Measurements from ENCODE around the gene CFAP46. TPM values are rescaled to one million over a fixed set of nuclear protein-coding genes. Genes with fewer than 3 reads are reported as not detected.

Gene CFAP46
- total RNA-seq, 1 donor from 2014 or later: 1.3 TPM

DNA sequence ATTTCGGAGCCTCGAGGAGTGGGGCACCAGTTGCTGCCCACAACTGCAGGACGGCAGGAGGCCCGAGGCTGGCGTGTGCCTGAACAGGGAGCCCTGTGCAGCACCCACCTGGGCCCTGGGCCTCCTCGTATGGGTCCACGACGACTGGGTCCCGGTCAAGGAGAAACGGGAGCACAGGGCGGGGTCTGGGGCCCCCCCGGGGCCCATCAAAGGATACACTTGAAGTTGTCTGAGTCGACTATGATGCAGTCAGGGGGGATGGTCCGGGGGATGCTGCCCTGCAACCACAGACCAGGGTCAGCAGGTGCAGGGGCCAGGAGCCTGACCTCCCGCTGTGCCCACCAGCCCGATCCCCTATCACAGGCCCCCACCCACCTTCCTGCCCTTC, 127.9 kb downstream of the CFAP46 start:
- Histone ChIP-seq H3K9me3 (ENCODE audit: insufficient read depth, low read depth, low read length) (no peaks in the 10 kb centered on the region), H2AFZ (ENCODE audit: low read depth, low read length) (no peak overlapping the region), H3K9ac (ENCODE audit: low read length) (no peak overlapping the region), H3K4me3 (ENCODE audit: insufficient read depth, low read depth, low read length) (no peak overlapping the region), H3K27ac (ENCODE audit: low read depth, low read length) (no peak overlapping the region), H3K79me2 (ENCODE audit: insufficient read depth, low read length) (no peaks in the 10 kb centered on the region), H3K36me3 (ENCODE audit: insufficient read depth, low read length) (no peaks in the 10 kb centered on the region), H3K4me2 (ENCODE audit: low read length) (no peak overlapping the region), H4K20me1 (ENCODE audit: insufficient read depth, low read length) (no peaks in the 10 kb centered on the region), H3K4me1 (ENCODE audit: insufficient read depth, low read length) (no peaks in the 10 kb centered on the region), H3K27me3 (ENCODE audit: insufficient read depth, low read length) (peaks cover 5% of the 10 kb centered on the region)
- DNase-seq (ENCODE audit: low read depth) (no peak), FAIRE-seq (no peak)
- Mint-ChIP-seq H3K36me3 (ENCODE audit: low read depth, unreplicated experiment) (no peaks in the 10 kb centered on the region), H3K4me1 (ENCODE audit: low read depth, unreplicated experiment) (no peaks in the 10 kb centered on the region), H3K4me3 (ENCODE audit: unreplicated experiment) (no peak overlapping the region), H3K9me3 (ENCODE audit: unreplicated experiment) (peaks cover 3% of the 10 kb centered on the region), H3K27me3 (ENCODE audit: low read depth, unreplicated experiment) (peaks cover 41% of the 10 kb centered on the region), H3K27ac (ENCODE audit: unreplicated experiment) (no peak overlapping the region)
- TF ChIP-seq, protein P1, sequence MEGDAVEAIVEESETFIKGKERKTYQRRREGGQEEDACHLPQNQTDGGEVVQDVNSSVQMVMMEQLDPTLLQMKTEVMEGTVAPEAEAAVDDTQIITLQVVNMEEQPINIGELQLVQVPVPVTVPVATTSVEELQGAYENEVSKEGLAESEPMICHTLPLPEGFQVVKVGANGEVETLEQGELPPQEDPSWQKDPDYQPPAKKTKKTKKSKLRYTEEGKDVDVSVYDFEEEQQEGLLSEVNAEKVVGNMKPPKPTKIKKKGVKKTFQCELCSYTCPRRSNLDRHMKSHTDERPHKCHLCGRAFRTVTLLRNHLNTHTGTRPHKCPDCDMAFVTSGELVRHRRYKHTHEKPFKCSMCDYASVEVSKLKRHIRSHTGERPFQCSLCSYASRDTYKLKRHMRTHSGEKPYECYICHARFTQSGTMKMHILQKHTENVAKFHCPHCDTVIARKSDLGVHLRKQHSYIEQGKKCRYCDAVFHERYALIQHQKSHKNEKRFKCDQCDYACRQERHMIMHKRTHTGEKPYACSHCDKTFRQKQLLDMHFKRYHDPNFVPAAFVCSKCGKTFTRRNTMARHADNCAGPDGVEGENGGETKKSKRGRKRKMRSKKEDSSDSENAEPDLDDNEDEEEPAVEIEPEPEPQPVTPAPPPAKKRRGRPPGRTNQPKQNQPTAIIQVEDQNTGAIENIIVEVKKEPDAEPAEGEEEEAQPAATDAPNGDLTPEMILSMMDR (IDR thresholded peaks at IDR 0.05; ENCODE audit: insufficient read depth, low read depth, low read length): no peak
- no peak for TF ChIP-seq EZH2 (IDR thresholded peaks at IDR 0.05; ENCODE audit: insufficient read depth, low read length)

DNA sequence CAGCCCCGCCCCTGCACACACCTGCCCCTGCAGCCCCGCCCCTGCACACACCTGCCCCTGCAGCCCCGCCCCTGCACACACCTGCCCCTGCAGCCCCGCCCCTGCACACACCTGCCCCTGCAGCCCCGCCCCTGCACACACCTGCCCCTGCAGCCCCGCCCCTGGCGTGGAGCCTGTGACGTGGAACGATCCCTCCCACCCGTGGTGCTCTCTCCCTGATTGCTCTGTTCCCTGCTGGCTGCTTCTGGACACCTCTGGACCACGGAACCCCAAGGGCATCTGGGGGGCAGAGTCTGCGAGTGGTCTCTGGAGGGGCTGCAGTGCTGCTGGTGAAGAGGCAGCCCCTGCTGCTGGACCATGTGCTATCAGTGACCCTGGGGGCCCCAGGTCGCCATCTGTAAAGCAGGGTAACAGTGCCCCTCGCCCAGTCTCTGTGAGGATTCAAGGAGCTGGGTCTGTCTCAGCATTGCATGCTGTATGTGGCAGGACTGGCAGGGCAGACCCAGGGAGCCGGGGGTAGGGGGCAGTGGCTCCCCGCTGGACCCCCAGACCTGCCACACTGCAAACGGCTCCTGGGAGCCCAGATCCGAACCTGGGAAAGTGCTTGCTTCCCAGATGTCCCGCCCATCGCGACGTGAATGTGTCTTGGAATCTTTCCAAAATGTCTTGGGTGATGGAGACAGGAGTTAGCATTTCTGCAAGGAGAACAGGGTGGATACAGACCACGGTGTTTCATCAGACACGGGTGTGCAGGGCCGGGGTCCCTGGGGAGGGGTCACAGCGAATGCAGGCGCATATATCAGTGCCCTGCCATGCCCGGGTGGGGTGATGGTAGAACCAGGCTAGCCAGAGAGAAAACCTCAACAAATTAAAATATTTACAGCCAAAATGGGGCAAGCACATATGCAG, 128.6 kb downstream of the CFAP46 start:
- peaks cover 40% of the 10 kb centered on the region for H3K27me3 Mint-ChIP-seq (ENCODE audit: low read depth, unreplicated experiment)
- TF ChIP-seq, protein P1 (IDR thresholded peaks at IDR 0.05; ENCODE audit: insufficient read depth, low read depth, low read length): no peak
- TF ChIP-seq EZH2 (IDR thresholded peaks at IDR 0.05; ENCODE audit: insufficient read depth, low read length): no peak
- no peaks in the 10 kb centered on the region for H3K4me1 Mint-ChIP-seq (ENCODE audit: low read depth, unreplicated experiment)
- no peaks in the 10 kb centered on the region for H3K9me3 Mint-ChIP-seq (ENCODE audit: unreplicated experiment)
- no peak for FAIRE-seq
- H3K9ac ChIP-seq (ENCODE audit: low read length): no peak overlapping the region
- H3K79me2 ChIP-seq (ENCODE audit: insufficient read depth, low read length): no peaks in the 10 kb centered on the region
- H3K9me3 ChIP-seq (ENCODE audit: insufficient read depth, low read depth, low read length): no peaks in the 10 kb centered on the region
- no peaks in the 10 kb centered on the region for H3K36me3 ChIP-seq (ENCODE audit: insufficient read depth, low read length)
- no peak overlapping the region for H3K27ac Mint-ChIP-seq (ENCODE audit: unreplicated experiment)
- no peak for DNase-seq (ENCODE audit: low read depth)
- H3K36me3 Mint-ChIP-seq (ENCODE audit: low read depth, unreplicated experiment): no peaks in the 10 kb centered on the region
- H3K27me3 ChIP-seq (ENCODE audit: insufficient read depth, low read length): peaks cover 5% of the 10 kb centered on the region
- no peak overlapping the region for H3K27ac ChIP-seq (ENCODE audit: low read depth, low read length)
- no peaks in the 10 kb centered on the region for H4K20me1 ChIP-seq (ENCODE audit: insufficient read depth, low read length)
- H3K4me3 ChIP-seq (ENCODE audit: insufficient read depth, low read depth, low read length): no peak overlapping the region
- no peak overlapping the region for H3K4me3 Mint-ChIP-seq (ENCODE audit: unreplicated experiment)
- no peak overlapping the region for H3K4me2 ChIP-seq (ENCODE audit: low read length)
- no peak overlapping the region for H2AFZ ChIP-seq (ENCODE audit: low read depth, low read length)
- no peaks in the 10 kb centered on the region for H3K4me1 ChIP-seq (ENCODE audit: insufficient read depth, low read length)

DNA sequence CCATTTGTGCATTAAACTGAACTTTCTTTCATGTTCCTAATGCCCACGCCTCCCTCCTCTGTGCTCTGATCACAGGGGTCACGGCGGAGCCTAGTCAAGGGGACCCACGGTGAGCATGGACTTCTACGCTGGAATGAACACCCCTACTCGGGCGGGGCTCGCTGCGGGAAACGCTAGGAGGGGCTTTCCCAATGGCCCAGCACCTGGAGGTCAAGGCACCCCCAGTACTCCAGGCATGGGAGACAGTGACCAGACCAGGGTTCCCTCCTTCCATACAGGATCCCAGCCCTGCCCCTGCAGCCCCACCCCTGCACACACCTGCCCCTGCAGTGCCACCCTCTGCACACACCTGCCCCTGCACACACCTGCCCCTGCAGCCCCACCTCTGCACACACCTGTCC, 129.4 kb downstream of the CFAP46 start:
- Histone ChIP-seq H3K4me3 (ENCODE audit: insufficient read depth, low read depth, low read length) (no peak overlapping the region), H3K27ac (ENCODE audit: low read depth, low read length) (no peak overlapping the region), H3K9me3 (ENCODE audit: insufficient read depth, low read depth, low read length) (no peaks in the 10 kb centered on the region), H3K36me3 (ENCODE audit: insufficient read depth, low read length) (no peaks in the 10 kb centered on the region), H3K27me3 (ENCODE audit: insufficient read depth, low read length) (peaks cover 5% of the 10 kb centered on the region), H3K4me1 (ENCODE audit: insufficient read depth, low read length) (no peaks in the 10 kb centered on the region), H3K4me2 (ENCODE audit: low read length) (no peak overlapping the region), H2AFZ (ENCODE audit: low read depth, low read length) (no peak overlapping the region), H3K9ac (ENCODE audit: low read length) (no peak overlapping the region), H3K79me2 (ENCODE audit: insufficient read depth, low read length) (no peaks in the 10 kb centered on the region), H4K20me1 (ENCODE audit: insufficient read depth, low read length) (no peaks in the 10 kb centered on the region)
- peaks cover 37% of the 10 kb centered on the region for H3K27me3 Mint-ChIP-seq (ENCODE audit: low read depth, unreplicated experiment)
- H3K9me3 Mint-ChIP-seq (ENCODE audit: unreplicated experiment): no peaks in the 10 kb centered on the region
- FAIRE-seq: no peak
- no peak for TF ChIP-seq EZH2 (IDR thresholded peaks at IDR 0.05; ENCODE audit: insufficient read depth, low read length)
- TF ChIP-seq, protein P1 (IDR thresholded peaks at IDR 0.05; ENCODE audit: insufficient read depth, low read depth, low read length): no peak
- H3K4me1 Mint-ChIP-seq (ENCODE audit: low read depth, unreplicated experiment): no peaks in the 10 kb centered on the region
- H3K4me3 Mint-ChIP-seq (ENCODE audit: unreplicated experiment): no peak overlapping the region
- DNase-seq (ENCODE audit: low read depth): no peak
- no peaks in the 10 kb centered on the region for H3K36me3 Mint-ChIP-seq (ENCODE audit: low read depth, unreplicated experiment)
- H3K27ac Mint-ChIP-seq (ENCODE audit: unreplicated experiment): no peak overlapping the region

Data from astrocyte (in vitro differentiated cells and primary cell).